DMS 273 (cell line): Measurements from ENCODE around the gene COLQ.
"Not testable (repeated sequence)": the region's sequence is repeated elsewhere in the genome, so short reads cannot be mapped to it uniquely, and the experiment has no call there.

ENCODE experiments used
- DNase-seq: peaks from one replicate; lab custom pipeline; 2025; ENCODE audit not compliant: unreplicated experiment; lab: John Stamatoyannopoulos, UW

The COLQ gene

DNA sequence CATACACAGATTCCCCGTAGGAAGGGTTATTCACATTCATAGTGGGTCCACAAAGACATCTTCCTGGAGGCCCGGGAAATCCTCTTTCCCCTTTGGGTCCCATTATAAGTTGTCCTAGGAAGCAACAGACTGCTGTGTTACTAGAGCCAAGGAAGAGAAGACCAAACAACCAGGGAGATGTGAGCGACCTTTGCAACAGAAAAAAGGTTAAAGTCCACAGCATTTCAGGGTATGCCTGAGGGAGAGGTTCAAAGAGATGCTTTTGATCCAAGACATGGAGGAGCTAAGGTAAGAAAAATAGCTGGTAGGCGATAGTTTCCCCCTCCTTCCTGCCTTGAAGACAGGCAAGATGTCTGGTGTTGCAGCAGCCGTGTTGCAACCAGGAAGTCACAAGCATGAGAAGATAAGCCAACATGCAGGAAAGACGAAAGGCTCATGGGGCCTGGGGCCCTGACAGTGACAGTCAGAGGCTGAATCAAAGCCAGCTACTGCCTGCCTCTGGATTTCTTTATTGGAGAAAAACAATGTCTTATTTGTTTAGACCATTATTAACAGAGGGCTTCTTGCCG lies 63.2 kb downstream of the COLQ start:
- DNase-seq: no peak

DNA sequence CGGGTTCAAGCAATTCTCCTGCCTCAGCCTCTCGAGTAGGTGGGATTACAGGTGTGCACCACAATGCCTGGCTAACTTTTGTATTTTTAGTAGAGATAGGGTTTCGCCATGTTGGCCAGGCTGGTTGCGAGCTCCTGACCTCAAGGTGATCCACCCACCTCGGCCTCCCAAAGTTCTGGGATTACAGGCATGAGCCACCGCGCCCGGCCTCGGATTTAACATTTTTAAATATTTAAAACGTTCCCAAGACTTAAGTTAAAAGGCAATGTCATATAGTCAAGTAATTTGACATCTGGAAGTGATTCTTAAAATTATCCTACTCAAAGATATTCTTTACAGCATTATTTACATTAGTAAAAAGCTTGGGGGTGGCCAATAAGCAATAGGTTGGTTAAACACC lies 64.6 kb downstream of the COLQ start:
- DNase-seq: not testable (repeated sequence)

DNA sequence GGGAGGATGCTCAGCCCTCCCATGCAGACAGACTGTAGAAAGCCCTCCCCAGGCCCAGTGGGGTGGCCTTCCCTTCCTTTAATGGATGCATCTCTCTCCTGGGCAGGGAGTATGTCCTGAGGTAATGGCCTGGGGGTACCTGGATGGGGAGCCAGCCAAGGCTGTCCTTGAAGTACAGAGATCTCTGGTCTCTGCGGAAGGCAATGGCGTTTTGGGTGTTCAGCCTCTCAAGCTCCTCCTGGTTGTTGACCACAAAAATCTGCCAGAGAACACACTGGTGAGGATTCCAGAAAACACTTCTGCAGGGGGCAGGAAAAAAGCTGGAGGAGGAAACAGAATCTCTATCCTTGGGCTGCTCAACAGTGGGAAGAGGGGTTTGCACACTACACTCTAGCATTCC lies 65.2 kb downstream of the COLQ start:
- no peak for DNase-seq

GRCh38 chr3:15455756-15456155 lies 65.8 kb downstream of the COLQ start:
- no peak for DNase-seq

DNA sequence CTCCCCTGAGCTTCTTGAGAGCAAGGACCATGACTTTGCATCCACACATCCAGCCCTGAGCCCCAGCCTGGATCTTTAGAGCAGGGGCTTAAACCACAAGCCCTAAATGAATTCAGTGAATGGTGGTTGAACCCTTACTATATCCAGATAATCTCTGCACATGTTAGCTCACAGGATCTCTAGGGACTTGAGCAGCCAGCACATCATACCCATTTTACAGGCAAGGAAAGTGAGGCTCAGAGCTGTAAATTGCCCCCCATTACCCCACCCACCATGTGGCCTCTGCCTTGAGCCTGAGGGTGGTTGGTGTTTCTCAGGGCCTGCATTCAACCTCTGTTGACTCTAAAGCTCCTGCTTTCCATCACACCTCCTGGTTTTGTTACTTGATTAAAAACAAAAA lies 66.5 kb downstream of the COLQ start:
- DNase-seq: no peak

- no peak for DNase-seq
Measured at GRCh38 chr3:15453991-15454625, 67.4 kb downstream of the COLQ start.

GRCh38 chr3:15453501-15453900 lies 68.0 kb downstream of the COLQ start:
- no peak for DNase-seq

DNA sequence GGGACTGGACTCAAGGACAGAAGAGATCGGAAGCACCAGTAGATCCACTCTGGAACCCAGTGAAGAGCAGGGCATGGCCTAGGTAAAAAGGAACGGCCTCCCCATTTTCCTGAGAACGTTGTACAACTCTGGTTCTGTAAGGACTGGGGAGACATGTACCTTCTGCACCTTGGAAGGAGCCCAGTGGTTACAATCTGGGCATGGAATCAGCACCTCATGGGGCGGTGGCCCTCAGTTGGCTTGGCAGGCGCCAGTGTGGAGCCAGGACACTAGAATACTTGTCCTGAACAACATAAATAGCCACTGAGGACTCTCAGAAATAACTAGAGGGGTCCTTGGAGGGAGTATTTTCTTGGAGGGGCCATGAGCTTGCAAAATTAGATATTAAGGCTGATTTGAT lies 68.5 kb downstream of the COLQ start:
- DNase-seq: no peak

DNA sequence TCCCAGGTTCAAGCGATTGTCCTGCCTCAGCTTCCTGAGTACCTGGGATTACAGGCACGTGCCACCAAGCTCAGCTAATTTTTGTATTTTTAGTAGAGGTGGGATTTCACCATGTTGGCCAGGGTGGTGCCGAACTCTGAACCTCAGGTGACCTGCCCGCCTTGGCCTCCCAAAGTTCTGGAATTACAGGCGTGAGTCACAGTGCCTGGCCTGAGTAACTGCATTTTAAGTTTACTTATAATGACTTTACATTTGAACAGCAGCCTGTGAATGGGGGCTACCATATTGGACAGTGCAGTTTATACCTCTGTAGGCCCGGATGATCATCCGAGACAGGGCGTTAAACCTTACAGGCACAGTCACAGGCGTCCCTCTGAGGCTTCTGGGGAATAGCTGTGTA lies 69.3 kb downstream of the COLQ start:
- DNase-seq: no peak

DNA sequence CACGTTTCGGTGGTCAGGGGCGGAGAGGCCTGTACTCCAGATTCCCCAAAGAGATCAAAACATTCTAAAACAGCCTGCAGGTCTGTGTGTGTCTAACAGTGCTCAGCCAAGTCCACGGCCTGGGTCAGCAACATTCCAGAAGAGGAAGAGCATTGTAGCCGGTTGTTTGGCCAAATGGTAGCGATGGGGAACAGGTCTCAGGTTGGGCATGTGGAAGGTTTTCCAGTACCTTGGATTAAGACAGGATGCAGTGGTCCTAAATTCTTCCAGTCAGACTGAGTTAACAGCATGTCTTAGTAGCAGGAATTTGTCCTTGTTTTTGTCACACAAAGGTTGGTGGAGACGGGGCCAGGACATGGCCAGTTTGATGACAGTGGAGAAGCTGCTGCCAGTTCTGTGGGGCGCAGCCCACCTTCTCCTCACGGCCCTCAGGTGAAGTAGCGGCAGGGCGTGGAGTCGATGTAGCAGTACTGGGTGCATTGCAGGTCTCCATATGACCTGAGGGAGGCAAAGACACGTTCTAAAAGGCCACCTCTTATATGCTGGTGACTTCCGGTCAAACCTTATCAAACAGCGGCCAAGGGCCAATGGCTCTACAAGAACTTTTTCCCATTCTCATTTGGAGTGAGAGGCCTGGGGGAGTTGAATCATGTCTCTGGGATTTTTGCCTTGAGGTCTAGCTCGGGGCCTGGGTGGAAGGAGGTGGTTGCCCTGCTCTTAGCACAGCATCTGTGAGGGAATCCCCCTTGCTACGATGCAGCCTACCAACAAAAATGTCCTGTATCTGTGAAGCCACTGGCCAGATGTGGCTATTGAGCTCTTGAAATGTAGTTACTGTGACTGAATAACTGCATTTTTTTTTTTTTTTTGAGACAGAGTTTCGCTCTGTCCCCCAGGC lies 70.0 kb downstream of the COLQ start:
- no peak for DNase-seq

DNA sequence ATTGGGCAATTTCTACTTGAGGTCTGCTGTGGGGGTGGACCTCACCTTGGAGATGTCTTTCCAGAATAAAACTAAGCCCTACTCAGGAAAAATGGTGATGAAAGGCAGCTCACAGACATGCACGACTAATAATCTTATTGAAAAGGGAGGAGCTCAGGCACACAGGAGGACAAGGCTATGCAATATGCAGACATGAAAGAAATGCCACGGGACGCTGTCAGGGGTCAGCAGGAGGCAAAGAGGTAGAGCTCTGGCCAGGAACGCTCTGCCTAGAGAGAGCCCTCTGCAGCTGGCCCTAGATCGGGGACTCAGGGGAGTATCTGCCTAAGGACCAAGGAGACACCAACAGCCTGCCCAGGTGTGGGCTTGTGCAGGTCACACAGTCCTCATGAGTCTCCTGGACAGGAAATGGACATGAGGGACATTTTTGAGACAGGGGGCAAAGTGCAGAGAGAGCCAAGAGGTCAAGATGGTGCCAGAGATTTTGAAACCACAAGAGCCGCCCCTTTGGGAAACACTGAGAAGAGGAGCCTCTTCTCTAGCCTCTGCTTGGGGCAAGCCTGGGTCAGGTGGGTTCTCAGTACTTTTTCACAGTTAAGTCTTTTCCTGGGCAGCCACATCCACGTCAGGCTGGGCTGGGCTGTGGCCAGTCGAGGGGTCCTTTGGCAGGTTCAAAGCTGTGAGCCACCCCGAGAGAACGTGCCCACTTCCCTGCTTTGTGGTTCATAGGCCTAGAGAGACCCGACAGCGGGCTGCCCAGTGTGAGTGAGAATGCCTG lies 70.9 kb downstream of the COLQ start:
- no peak for DNase-seq

DNA sequence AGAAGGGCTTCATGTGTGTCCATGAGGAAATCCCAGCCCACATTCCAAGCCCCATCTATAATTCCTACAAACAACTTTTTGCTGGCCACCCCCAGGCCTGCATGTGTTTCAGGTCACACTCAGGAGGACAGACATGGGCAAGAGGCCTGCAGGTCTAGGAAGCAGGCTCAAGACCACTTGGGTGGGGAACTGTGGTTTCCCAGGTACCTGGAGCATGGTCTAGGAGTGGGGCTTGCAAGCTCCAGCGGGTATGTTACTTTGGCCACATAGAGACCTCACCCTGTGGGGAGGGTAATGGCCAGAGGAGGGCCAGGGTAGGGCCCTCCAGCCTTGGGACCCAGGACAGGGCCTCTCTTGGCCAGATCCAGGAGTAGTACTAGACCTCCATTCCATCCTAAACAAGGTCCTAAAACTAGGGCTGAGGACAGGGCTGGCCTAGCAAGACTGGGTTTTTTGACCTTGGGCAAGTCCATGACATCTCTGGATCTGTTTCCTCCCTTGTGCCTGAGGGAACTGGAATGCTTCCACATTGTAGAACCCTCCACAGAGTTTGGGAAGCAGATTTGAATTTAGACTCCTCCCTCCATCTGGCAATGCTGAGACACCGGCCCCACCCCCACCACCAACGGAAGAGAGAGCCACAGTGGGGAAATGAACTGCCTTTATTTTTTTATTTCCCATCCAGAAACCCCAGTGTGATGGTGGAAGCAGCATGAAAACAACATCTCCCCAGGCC lies 71.8 kb downstream of the COLQ start:
- no peak for DNase-seq

GRCh38 chr3:15443826-15444524 lies 77.5 kb downstream of the COLQ start:
- DNase-seq: no peak

DNA sequence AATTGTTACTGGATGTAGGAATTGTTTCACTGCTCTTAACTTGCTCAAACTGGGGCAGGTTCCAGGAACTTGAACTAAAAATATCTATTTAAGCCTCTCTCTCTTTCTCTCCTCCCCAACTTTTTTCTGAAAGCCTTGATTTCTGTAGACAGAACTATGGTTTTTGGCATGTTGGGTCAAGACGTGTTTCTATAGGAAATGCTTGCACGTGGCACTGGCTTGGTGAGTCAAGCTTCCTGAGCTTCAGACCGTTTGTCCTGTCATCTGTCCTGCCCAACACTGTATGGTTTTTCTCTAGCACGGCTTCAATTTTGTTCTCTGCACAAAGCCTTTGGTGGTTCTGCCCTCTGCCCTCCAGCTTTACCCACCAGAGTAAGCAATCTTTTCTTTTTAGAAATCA lies 80.6 kb downstream of the COLQ start:
- DNase-seq: no peak

GRCh38 chr3:15439476-15439875 lies 82.0 kb downstream of the COLQ start:
- DNase-seq: no peak

GRCh38 chr3:15438983-15439382 lies 82.5 kb downstream of the COLQ start:
- DNase-seq: no peak

DNA sequence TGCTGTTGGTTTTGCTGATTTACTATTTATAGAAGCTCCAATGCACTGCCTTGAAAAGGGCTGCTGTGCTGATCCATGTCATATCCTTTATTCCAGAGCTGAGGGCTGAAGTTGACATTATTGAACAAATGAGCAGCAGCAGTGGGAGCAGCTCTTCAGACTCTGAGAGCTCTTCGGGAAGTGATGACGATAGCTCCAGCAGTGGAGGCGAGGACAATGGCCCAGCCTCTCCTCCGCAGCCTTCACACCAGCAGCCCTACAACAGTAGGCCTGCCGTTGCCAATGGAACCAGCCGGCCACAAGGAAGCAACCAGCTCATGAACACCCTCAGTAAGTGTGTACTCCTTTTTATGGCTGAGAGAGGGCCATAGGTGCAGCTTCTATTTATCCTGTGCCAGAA lies 85.3 kb downstream of the COLQ start:
- no peak for DNase-seq

GRCh38 chr3:15434756-15435155 lies 86.8 kb downstream of the COLQ start:
- DNase-seq: no peak

- no peak for DNase-seq
Measured at GRCh38 chr3:15433531-15433930, 88.0 kb downstream of the COLQ start.

DNA sequence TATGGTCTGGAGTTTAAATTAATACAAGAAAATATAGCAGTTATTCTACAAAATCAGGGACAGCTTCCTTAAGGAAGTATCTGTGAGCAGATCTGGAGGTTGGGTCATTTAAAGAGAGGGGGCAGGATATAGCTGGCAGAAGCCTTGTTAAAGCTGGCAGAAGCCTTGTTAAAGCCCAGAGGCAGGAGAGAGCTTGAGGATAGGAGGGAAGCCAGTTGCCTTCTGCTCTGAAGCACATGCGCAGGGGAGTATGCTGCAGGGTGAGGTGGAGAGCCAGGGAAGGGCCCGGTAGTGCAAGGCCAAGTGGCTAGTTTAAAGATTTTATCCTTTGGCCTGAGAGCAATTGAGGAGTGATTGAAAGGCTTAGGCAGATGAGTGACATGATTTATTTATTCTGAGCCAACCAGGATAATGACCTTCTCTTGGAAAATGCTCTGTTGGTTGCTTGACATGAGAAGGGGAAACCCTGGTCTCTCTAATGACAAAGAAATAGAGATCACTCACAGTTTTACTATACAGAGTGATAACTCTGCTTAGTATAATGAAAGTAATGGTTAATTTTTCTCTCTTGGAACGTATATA lies 90.2 kb downstream of the COLQ start:
- DNase-seq: no peak
